ENCODE data around the gene RFWD3.

GRCh38 chr16:74605746-74606520 lies 60.7 kb downstream of the RFWD3 start:
- TF ChIP-seq EZH2phosphoT487 (IDR thresholded peaks at IDR 0.05) (no peak), CTCF (IDR thresholded peaks at IDR 0.05) (no peak)
